Right lobe of liver (tissue), 4 donors: ENCODE results near the gene APP.

Experiments used
- CTCF ChIP-seq, 4 donors: fragments of 200-600 bp in 3 of 4; fragments of 450-650 bp in 1 of 4; IDR thresholded peaks; one replicate each; pipeline versions ENCODE4 v1.5.1 to v1.8.0; 2016 to 2022; ENCODE audit warnings: antibody characterized with exemption in 4 of 4, mild to moderate bottlenecking in 2 of 4
- POLR2A ChIP-seq: fragments of 450-650 bp; IDR thresholded peaks from one replicate; pipeline ENCODE4 v1.6.1; 2017; ENCODE audit warnings: antibody characterized with exemption, mild to moderate bottlenecking
- donor health status: DM: no; HTN: no; CAD: no.
- donor health status: DM: no; HTN: no; CAD: no.
- donor health status: DM: no; HTN: yes; CAD: no.

- no peak for TF ChIP-seq CTCF (IDR thresholded peaks at IDR 0.05)
- TF ChIP-seq POLR2A, result no peak
Measured at GRCh38 chr21:25897383-25897782, 273.2 kb downstream of the APP start.
